ENCODE data around the gene ABCC9. TPM values are rescaled to one million over a fixed set of nuclear protein-coding genes. Genes with fewer than 3 reads are reported as not detected.

Gene ABCC9
- total and polyA plus RNA-seq, 2 donors (not counting 3 experiments of a cell fraction or from before 2014, with no cell fraction given), result under 0.01 TPM; not detected in 1

- intact Hi-C loops (cut with micrococcal nuclease) (no loop called here), dilution Hi-C loops (cut with MboI; ENCODE audit: extremely low pct_ligation_motif_present, low sequenced_read_pairs) (no loop called here)
- no peak overlapping the region for H3K4me2 ChIP-seq (ENCODE audit: insufficient read depth, low read length)
- BruUV-seq (replicated peaks), result no TSS peak
- ChIA-PET CTCF (no interaction called here), POLR2A (no interaction called here)
- H3K9me1 ChIP-seq (replicated peaks; ENCODE audit: control insufficient read depth, extremely low read depth, insufficient read depth, low read length), result no peaks in the 10 kb centered on the region
- no peak for TF ChIP-seq GATA2 (IDR thresholded peaks at IDR 0.05; ENCODE audit: insufficient read depth, insufficient read length, low read depth, low read length)
- TF ChIP-seq CTCF (IDR thresholded peaks at IDR 0.05; ENCODE audit: extremely low read depth in 1 of 2, insufficient read depth in 1 of 2, low read depth in 1 of 2, low read length in 2 of 2), result no peak
- TF ChIP-seq JUN (IDR thresholded peaks at IDR 0.05; ENCODE audit: borderline replicate concordance, insufficient read depth, insufficient read length, low read depth), result no peak
- no peak for TF ChIP-seq POLR2AphosphoS5 (IDR thresholded peaks at IDR 0.05; ENCODE audit: insufficient read depth, low read depth, low read length)
- no peak overlapping the region for H3K9ac ChIP-seq (replicated peaks; ENCODE audit: extremely low read depth, insufficient read depth, low read length)
- H3K36me3 ChIP-seq (ENCODE audit: control insufficient read depth in 2 of 2, extremely low read depth in 1 of 2, insufficient read depth in 2 of 2, low read length in 2 of 2), result no peaks in the 10 kb centered on the region
- no peaks in the 10 kb centered on the region for H3K4me1 ChIP-seq (ENCODE audit: control insufficient read depth, extremely low read depth, insufficient read depth, low read length)
- H3K4me3 ChIP-seq (replicated peaks in 1 of 3; ENCODE audit: insufficient read depth in 1 of 3, low read depth in 1 of 3, low read length in 3 of 3), result no peak overlapping the region
- FAIRE-seq, result no peak
- H4K20me1 ChIP-seq (replicated peaks; ENCODE audit: control insufficient read depth, extremely low read depth, insufficient read depth, low read length), result no peaks in the 10 kb centered on the region
- no peak overlapping the region for H2AFZ ChIP-seq (ENCODE audit: low read depth, low read length)
- H3K79me2 ChIP-seq (ENCODE audit: control insufficient read depth, insufficient read depth, low read length), result no peaks in the 10 kb centered on the region
- H3K9me3 ChIP-seq (replicated peaks; ENCODE audit: control insufficient read depth, insufficient read depth, low read length), result no peaks in the 10 kb centered on the region
- no peak overlapping the region for H3K27ac ChIP-seq (ENCODE audit: insufficient read depth, low read depth, low read length)
- H3K27me3 ChIP-seq (ENCODE audit: control insufficient read depth in 2 of 2, insufficient read depth in 2 of 2, low read length in 2 of 2), result no peaks in the 10 kb centered on the region
- no peak for DNase-seq (ENCODE audit: low read depth, low spot score)
Measured at GRCh38 chr12:21849878-21850277, 91.3 kb downstream of the ABCC9 start.

- dilution Hi-C loops (cut with MboI; ENCODE audit: extremely low pct_ligation_motif_present, low sequenced_read_pairs), result no loop called here
- H3K36me3 ChIP-seq (ENCODE audit: control insufficient read depth in 2 of 2, extremely low read depth in 1 of 2, insufficient read depth in 2 of 2, low read length in 2 of 2), result no peaks in the 10 kb centered on the region
- DNase-seq (ENCODE audit: low read depth, low spot score) (no peak), FAIRE-seq (no peak)
- H3K4me2 ChIP-seq (ENCODE audit: insufficient read depth, low read length), result no peak overlapping the region
- H3K27me3 ChIP-seq (ENCODE audit: control insufficient read depth in 2 of 2, insufficient read depth in 2 of 2, low read length in 2 of 2), result no peaks in the 10 kb centered on the region
- CTCF ChIA-PET, result no interaction called here
- intact Hi-C loops (cut with micrococcal nuclease), result no loop called here
- TF ChIP-seq POLR2A (IDR thresholded peaks at IDR 0.05; ENCODE audit: low read depth, low read length) (no peak), JUN (IDR thresholded peaks at IDR 0.05; ENCODE audit: borderline replicate concordance, insufficient read depth, insufficient read length, low read depth) (no peak), FOS (IDR thresholded peaks at IDR 0.05; ENCODE audit: borderline replicate concordance, insufficient read depth, low read length) (no peak), EZH2 (IDR thresholded peaks at IDR 0.05; ENCODE audit: borderline replicate concordance, low read depth, low read length, severe bottlenecking) (no peak), CTCF (IDR thresholded peaks at IDR 0.05; ENCODE audit: extremely low read depth in 1 of 2, insufficient read depth in 1 of 2, low read depth in 1 of 2, low read length in 2 of 2) (no peak), MYC (IDR thresholded peaks at IDR 0.05; ENCODE audit: low read depth, low read length) (no peak), GATA2 (IDR thresholded peaks at IDR 0.05; ENCODE audit: insufficient read depth, insufficient read length, low read depth, low read length) (no peak), MAX (IDR thresholded peaks at IDR 0.05; ENCODE audit: insufficient read depth, insufficient read length) (no peak), POLR2AphosphoS5 (IDR thresholded peaks at IDR 0.05; ENCODE audit: insufficient read depth, low read depth, low read length) (no peak)
- no peaks in the 10 kb centered on the region for H3K9me1 ChIP-seq (replicated peaks; ENCODE audit: control insufficient read depth, extremely low read depth, insufficient read depth, low read length)
- POLR2A ChIA-PET, result no interaction called here
- H3K9me3 ChIP-seq (replicated peaks; ENCODE audit: control insufficient read depth, insufficient read depth, low read length), result no peaks in the 10 kb centered on the region
- no peak overlapping the region for H3K27ac ChIP-seq (ENCODE audit: insufficient read depth, low read depth, low read length)
- H2AFZ ChIP-seq (ENCODE audit: low read depth, low read length), result no peak overlapping the region
- no TSS peak for BruUV-seq (replicated peaks)
- H4K20me1 ChIP-seq (replicated peaks; ENCODE audit: control insufficient read depth, extremely low read depth, insufficient read depth, low read length), result no peaks in the 10 kb centered on the region
- H3K4me3 ChIP-seq (replicated peaks in 1 of 3; ENCODE audit: insufficient read depth in 1 of 3, low read depth in 1 of 3, low read length in 3 of 3), result no peak overlapping the region
- no peak overlapping the region for H3K9ac ChIP-seq (replicated peaks; ENCODE audit: extremely low read depth, insufficient read depth, low read length)
- no peaks in the 10 kb centered on the region for H3K79me2 ChIP-seq (ENCODE audit: control insufficient read depth, insufficient read depth, low read length)
- no peaks in the 10 kb centered on the region for H3K4me1 ChIP-seq (ENCODE audit: control insufficient read depth, extremely low read depth, insufficient read depth, low read length)
Measured at GRCh38 chr12:21848192-21848591, 93.0 kb downstream of the ABCC9 start.
